ENCODE measurements around the gene TIMM21.

TIMM21 gene

DNA sequence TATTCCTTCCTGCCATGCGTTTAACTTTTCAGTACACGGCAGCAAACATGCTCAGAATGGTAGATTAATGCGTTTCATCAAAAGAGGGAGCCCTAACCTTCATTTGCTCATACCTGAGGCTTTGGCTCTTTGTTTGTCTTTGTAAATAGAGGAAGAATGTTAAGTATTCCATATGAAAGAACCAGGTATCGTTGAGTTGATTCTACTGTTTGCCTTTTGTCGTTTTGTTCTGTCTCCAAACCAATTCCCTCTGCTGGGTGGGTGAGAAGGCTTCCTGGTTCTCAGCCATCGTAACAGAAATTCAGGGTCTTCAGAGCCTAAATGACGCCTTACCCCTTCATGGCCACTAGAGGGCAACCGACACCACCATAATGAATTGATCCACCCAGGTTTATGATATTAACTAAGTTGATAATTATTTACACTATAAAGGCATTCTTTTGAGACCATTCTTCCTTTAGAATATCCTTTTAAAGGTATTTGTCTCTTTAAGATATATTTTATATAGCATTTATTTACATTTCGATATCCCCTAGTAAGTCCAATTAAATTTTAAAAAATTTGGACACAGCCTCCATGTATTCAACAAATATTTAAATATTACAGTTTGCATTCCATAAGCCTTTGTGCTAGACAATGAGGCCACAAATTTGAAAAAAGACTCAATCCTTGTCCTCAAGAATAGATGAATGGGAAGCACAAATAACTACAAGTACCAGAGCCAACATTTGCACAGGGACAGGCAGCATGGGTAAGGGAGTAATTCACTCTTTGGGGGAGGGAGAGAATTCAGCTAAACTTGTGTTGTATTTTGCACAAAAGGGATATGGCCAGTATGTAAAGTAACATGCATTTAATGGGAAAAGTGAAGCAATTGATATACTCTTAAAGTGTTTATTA lies 48.1 kb downstream of the TIMM21 start:
- peak; percentile 77 for DNase-seq

DNA sequence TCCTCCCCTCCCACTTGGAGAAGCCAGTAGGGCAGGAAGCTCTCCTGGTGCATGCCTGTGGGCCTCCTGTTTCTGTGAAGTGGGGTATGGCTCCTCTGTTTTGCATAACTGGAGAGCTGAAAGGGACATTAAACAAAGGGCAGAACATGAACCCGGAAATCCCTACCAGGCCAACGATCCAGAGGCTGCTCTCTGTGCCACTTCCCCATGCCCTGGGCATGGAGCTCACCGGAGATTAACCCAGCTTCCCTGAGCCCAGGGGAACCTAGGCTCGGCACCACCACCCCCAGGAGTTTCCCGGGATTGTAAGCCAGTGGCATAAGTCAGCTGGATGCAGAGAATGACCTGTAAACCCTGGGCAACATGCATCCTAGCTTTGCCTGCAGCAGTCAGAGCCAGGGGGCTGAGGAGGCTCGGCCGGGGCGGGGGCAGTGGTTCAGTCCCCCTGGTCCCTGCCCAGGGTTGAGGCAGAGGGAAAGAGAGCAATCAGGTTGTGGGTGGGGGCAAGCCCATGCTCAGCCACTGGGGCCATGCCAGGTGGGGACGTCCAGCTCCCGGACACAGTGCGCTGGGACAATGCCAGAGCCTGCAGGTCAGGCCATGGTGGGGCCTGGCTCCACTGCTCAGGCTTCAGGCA lies 49.5 kb downstream of the TIMM21 start:
- no peak for DNase-seq

DNA sequence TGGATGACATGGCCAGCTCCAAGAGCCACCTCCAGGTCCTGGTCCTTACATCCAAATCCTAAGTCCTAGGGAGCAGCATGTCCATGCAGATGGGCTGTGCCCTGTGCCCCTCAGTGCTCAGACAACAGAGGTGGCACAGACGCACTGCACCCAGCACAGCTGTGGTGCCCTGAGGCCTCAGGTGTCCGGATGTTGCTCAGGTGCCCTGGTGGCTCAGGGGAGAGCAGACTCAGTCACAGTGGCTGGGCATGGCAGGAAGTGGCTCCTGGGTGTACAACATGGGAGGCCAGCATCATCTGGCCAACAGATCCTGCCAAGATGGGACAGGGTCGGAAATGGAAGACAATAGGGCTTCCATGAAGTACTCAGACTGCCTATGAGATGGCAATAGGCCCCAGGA lies 50.1 kb downstream of the TIMM21 start:
- no peak for DNase-seq

DNA sequence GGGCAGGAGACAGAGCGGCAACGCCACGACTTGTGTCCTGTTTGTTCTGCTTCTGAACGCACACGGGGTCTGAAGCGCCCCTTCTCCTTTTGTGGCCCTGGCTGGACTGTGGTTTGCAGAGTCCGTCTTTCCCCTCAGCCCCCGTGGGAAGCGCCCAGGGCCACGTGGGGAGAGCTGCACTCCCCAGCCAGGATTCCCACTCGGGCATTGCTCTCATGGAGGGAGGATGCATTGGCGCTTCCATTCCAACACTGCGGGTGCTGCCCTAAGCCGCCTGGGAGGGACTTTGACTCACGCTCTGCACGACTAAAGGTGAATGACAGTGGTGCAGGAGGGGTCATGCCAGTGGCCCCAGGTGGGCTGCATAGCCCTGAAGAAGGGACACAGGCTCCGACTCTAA lies 52.5 kb downstream of the TIMM21 start:
- DNase-seq = no peak

DNA sequence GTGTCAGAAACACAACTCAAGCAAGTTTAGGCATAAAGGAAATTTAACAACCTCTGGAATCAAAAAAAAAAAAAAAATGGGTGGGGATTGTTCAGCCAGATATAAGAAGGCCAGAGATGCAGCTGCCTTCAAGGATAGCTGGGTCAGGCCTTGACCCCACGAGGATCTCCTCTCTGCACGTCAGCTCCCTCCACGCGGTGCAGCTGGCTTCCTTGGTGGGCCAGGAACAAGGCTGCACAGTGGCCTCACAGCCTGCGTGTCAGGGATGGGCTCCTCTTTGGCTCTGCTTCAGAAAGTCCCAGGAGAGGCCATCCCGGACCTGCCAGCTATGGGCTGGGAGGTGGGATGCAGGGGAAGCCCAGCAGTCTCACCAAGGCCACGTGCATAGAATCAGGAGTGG lies 55.5 kb downstream of the TIMM21 start:
- no peak for DNase-seq

DNA sequence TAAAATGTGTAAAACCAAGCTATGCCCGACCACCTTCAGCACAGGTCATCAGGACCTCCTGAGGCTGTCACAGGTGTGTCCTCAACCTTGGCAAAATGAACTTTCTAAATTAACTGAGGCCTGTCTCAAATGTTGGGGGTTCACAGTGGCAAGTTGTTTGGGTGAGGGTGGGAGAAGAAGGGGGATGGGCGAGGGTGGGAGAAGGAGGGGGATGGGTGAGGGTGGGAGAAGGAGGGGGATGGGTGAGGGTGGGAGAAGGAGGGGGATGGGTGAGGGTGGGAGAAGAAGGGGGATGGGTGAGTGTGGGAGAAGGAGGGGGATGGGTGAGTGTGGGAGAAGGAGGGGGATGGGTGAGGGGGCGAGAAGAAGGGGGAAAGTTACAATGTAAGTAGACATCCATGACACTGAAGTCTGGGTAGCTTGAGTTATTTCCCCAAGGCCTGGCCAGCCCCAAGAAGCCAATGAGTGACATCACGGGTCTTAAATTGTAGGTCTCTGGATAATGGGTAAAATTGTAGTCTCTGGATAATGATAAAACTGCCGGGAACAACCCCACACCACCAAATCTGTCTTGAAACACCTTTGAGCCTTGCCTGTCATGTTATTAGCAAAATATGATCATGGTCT lies 56.3 kb downstream of the TIMM21 start:
- no peak for DNase-seq
